MCF 10A (cell line): ENCODE results near the gene REG1B. TPM values are rescaled to one million over a fixed set of nuclear protein-coding genes. Genes with fewer than 3 reads are reported as not detected.

Source experiments
- BruUV-seq: library from RNA; stranded (reverse); fragments of 400-500 nt; replicated peaks from 2 replicates; lab custom pipeline; 2021; lab: Mats Ljungman, UMichigan
- CTCF ChIA-PET: fragments of 300-600 bp; sonication (Branson Sonifier 250); formaldehyde crosslinking; extraction: SDS; loops from one replicate; lab custom pipeline; 2021; ENCODE audit warnings: antibody characterized with exemption, inconsistent platforms; lab: Yijun Ruan, JAX
- POLR2A ChIA-PET: fragments of 300-600, 350-650 bp; sonication (Branson Sonifier 250); formaldehyde crosslinking; extraction: SDS; loops from one replicate; lab custom pipeline; 2020; ENCODE audit warnings: antibody characterized with exemption, inconsistent platforms; lab: Yijun Ruan, JAX
- DNase-seq: peaks from one replicate; pipeline ENCODE4 v3.0.0-alpha.2; 2018; ENCODE audit not compliant: unreplicated experiment
- H3K27ac Mint-ChIP-seq: one replicate; pipeline ENCODE4 v1.8.0; 2022; ENCODE audit warnings: mild to moderate bottlenecking, low read depth, mixed read lengths; ENCODE audit not compliant: unreplicated experiment
- H3K27me3 Mint-ChIP-seq: one replicate; pipeline ENCODE4 v1.8.0; 2022; ENCODE audit warnings: mixed read lengths; ENCODE audit not compliant: insufficient read depth, unreplicated experiment
- H3K36me3 Mint-ChIP-seq: one replicate; pipeline ENCODE4 v1.8.0; 2022; ENCODE audit warnings: mild to moderate bottlenecking, moderate library complexity, mixed read lengths; ENCODE audit not compliant: insufficient read depth, unreplicated experiment
- H3K4me1 Mint-ChIP-seq: one replicate; pipeline ENCODE4 v1.8.0; 2022; ENCODE audit warnings: mixed read lengths; ENCODE audit not compliant: insufficient read depth, unreplicated experiment
- H3K4me3 Mint-ChIP-seq: one replicate; pipeline ENCODE4 v1.8.0; 2022; ENCODE audit warnings: mild to moderate bottlenecking, moderate library complexity, mixed read lengths; ENCODE audit not compliant: unreplicated experiment
- H3K9me3 Mint-ChIP-seq: one replicate; pipeline ENCODE4 v1.8.0; 2022; ENCODE audit warnings: mixed read lengths; ENCODE audit not compliant: unreplicated experiment
- intact Hi-C: fragments of 100-400 bp; cut with micrococcal nuclease; formaldehyde crosslinking; loops from 2 replicates; pipeline ENCODE4 v1.14.1; 2022
- total RNA-seq: library from RNA; stranded (reverse); gene quantifications from 2 replicates; pipeline ENCODE4 v1.2.3, GENCODE V29; 2022
- TF ChIP-seq, protein P1 (sequence below): fragments of 200-600 bp; IDR thresholded peaks from one replicate; pipeline ENCODE4 v1.8.0; 2022; ENCODE audit warnings: antibody characterized with exemption, mild to moderate bottlenecking; ENCODE audit not compliant: unreplicated experiment

Gene REG1B
- total RNA-seq, 1 experiment from 2014 or later = not detected

- no TSS peak for BruUV-seq
- no peaks in the 10 kb centered on the region for H3K27me3 Mint-ChIP-seq
- no peaks in the 10 kb centered on the region for H3K36me3 Mint-ChIP-seq
- peaks cover 35% of the 10 kb centered on the region for H3K9me3 Mint-ChIP-seq
- no peaks in the 10 kb centered on the region for H3K4me1 Mint-ChIP-seq
- no peak overlapping the region for H3K27ac Mint-ChIP-seq
- POLR2A ChIA-PET = interaction anchor here (0.7 kb wide), 1 partner anchor 723 kb away, joined by 3 read pairs; no protein-coding TSS in a partner anchor
- TF ChIP-seq, protein P1, sequence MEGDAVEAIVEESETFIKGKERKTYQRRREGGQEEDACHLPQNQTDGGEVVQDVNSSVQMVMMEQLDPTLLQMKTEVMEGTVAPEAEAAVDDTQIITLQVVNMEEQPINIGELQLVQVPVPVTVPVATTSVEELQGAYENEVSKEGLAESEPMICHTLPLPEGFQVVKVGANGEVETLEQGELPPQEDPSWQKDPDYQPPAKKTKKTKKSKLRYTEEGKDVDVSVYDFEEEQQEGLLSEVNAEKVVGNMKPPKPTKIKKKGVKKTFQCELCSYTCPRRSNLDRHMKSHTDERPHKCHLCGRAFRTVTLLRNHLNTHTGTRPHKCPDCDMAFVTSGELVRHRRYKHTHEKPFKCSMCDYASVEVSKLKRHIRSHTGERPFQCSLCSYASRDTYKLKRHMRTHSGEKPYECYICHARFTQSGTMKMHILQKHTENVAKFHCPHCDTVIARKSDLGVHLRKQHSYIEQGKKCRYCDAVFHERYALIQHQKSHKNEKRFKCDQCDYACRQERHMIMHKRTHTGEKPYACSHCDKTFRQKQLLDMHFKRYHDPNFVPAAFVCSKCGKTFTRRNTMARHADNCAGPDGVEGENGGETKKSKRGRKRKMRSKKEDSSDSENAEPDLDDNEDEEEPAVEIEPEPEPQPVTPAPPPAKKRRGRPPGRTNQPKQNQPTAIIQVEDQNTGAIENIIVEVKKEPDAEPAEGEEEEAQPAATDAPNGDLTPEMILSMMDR = no peak
- no peak overlapping the region for H3K4me3 Mint-ChIP-seq
- intact Hi-C loops = no loop called here
- DNase-seq = no peak
- CTCF ChIA-PET = no interaction called here
These were observed 2.4 kb downstream of the REG1B start for GRCh38 chr2:79085382-79085781.

DNA sequence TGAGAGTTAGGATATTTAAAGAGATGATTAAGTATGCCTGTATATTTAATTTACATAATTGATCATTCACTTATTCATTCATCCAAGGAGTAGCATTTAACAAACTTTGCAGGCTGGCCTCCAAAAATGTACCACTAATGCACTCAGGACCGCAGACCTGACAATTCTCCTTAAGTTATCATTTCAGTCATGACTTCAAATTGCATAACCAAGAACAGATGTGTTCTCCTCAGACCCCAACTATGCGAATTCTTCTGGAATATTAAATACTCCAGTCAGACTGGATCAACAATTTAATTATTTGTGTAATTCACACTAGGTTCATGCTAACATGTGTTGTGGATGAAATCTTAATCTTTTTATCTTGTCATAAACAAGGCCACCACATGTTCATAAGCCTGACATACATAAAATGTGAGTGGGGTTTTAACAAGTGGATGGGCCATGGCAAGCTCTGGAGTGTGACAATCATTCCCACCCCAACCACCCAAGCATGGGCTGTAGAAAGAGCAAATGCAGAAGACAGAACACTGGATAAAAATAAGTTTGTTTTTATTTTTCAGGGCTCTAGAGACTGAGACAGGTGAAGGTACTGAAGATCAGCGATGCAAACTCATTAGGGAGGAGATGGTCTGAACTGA, 3.2 kb downstream of the REG1B start:
- H3K9me3 Mint-ChIP-seq = peaks cover 41% of the 10 kb centered on the region

GRCh38 chr2:79083597-79084251, 4.1 kb downstream of the REG1B start:
- Mint-ChIP-seq H3K4me1 (no peaks in the 10 kb centered on the region), H3K36me3 (no peaks in the 10 kb centered on the region), H3K27ac (no peak overlapping the region), H3K9me3 (peaks cover 48% of the 10 kb centered on the region), H3K27me3 (no peaks in the 10 kb centered on the region), H3K4me3 (no peak overlapping the region)
- no TSS peak for BruUV-seq
- TF ChIP-seq, protein P1 = no peak
- POLR2A ChIA-PET = no interaction called here
- DNase-seq = no peak
- intact Hi-C loops = no loop called here
- CTCF ChIA-PET = no interaction called here

More for the DNA sequence above, 3.2 kb downstream of the REG1B start:
- H3K27ac Mint-ChIP-seq = no peak overlapping the region
- DNase-seq = no peak
- TF ChIP-seq, protein P1 = no peak
- POLR2A ChIA-PET = interaction anchor here (0.7 kb wide), 1 partner anchor 722 kb away, joined by 3 read pairs; no protein-coding TSS in a partner anchor
- no peaks in the 10 kb centered on the region for H3K27me3 Mint-ChIP-seq
- H3K4me3 Mint-ChIP-seq = no peak overlapping the region
- H3K4me1 Mint-ChIP-seq = no peaks in the 10 kb centered on the region
- no peaks in the 10 kb centered on the region for H3K36me3 Mint-ChIP-seq
- intact Hi-C loops = no loop called here
- CTCF ChIA-PET = no interaction called here
- BruUV-seq = no TSS peak

DNA sequence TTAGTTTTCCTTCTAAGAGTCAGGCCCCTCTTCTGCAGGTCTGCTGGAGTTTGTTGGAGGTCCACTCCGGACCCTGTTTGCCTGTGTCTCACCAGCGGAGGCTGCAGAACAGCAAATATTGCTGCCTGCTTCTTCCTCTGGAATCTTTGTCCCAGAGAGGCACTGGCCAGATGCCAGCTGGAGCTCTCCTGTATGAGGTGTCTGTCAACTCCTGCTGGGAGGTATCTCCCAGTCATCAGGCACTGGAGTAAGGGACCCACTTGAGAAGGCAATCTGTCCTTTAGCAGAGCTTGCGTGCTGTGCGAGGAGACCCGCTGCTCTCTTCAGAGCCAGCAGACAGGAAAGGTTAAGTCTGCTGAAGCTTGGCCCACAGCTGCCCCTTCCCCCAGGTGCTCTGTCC, 4.8 kb downstream of the REG1B start:
- no peak for DNase-seq
- intact Hi-C loops = no loop called here
- POLR2A ChIA-PET = no interaction called here
- peaks cover 48% of the 10 kb centered on the region for H3K9me3 Mint-ChIP-seq
- H3K4me1 Mint-ChIP-seq = no peaks in the 10 kb centered on the region
- no peak overlapping the region for H3K27ac Mint-ChIP-seq
- no peak overlapping the region for H3K4me3 Mint-ChIP-seq
- H3K36me3 Mint-ChIP-seq = no peaks in the 10 kb centered on the region
- TF ChIP-seq, protein P1 = no peak
- H3K27me3 Mint-ChIP-seq = no peaks in the 10 kb centered on the region
- CTCF ChIA-PET = no interaction called here
- no TSS peak for BruUV-seq
